ENCODE data around the gene ADORA2B.
A peak's percentile ranks its signal among the peaks of the same experiment; 100 is the strongest.

ADORA2B gene

DNA sequence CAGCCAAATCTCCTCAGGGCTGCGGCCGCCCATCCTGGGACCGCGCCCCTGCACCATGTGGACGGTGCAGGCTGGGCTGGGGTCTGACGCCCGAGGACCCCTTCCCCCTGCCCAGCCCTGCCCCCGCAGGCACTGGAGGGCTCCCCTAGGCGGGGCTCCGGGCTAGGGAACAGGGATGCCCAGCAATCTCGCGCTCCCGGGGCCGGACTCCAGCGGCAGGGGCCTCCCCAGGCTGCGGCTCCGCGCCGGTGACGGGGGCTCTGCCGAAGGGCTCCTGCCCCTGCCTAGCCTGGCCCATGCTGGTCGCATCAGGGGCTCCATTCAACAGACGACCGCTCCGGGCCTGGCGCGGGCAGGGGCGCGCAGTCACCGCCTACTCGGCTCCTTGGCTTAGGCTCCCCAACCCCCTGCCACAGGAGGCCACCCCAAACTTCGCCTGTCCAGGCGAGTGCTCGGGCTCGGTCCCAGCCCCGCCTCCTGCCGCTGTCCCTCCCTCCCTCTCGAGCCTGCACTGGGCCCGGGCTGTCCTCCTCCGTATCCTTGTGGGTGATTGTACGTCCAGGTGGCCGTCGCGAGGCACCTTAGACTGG is 27.4 kb upstream of the ADORA2B start:
- peak overlapping the region; percentile 9 for H3K9ac ChIP-seq (ENCODE audit: low read depth, low read length, poor library complexity)
- H3K79me1 ChIP-seq (ENCODE audit: low read depth, low read length), result no peaks in the 10 kb centered on the region
- peaks cover 0 to 2% (median 0%) of the 10 kb centered on the region in 3 experiments for H3K27me3 ChIP-seq (ENCODE audit: control insufficient read depth in 3 of 3, insufficient read depth in 3 of 3, low read depth in 1 of 3, low read length in 3 of 3)
- no CpG with 5 or more reads among the region's 44 CpGs for WGBS, 2 donors (ENCODE audit: extremely low coverage in 2 of 2, insufficient read length in 2 of 2, insufficient replicate concordance in 1 of 2)
- H3K4me1 ChIP-seq (ENCODE audit: control insufficient read depth in 2 of 2, insufficient read depth in 1 of 2, low read depth in 1 of 2, low read length in 2 of 2), result peaks cover 0 to 2% of the 10 kb centered on the region in 2 donors
- no peak for DNase-seq (ENCODE audit: low spot score)
- H2BK120ac ChIP-seq (ENCODE audit: low read depth, low read length), result no peak overlapping the region
- H2AK5ac ChIP-seq (ENCODE audit: low read depth, low read length), result peak overlapping the region; percentile 23
- no peak overlapping the region for H4K8ac ChIP-seq (ENCODE audit: low read depth, low read length)
- peak overlapping the region in 1 of 2 donors; percentile 65 for H3K4me3 ChIP-seq (ENCODE audit: low read length in 2 of 2)
- peak overlapping the region; percentile 46 for H3K4me2 ChIP-seq (ENCODE audit: insufficient read depth, low read length, poor library complexity, severe bottlenecking)
- H4K91ac ChIP-seq (ENCODE audit: low read depth, low read length, poor library complexity), result no peak overlapping the region
- H3K4ac ChIP-seq (ENCODE audit: low read length), result no peak overlapping the region
- no peak overlapping the region for H3K27ac ChIP-seq (replicated peaks; ENCODE audit: low read length)
- H2AFZ ChIP-seq (ENCODE audit: low read length), result no peak overlapping the region
- peaks cover 0 to 2% of the 10 kb centered on the region in 2 donors for H3K9me3 ChIP-seq (replicated peaks in 1 of 2; ENCODE audit: control insufficient read depth in 2 of 2, insufficient read depth in 1 of 2, low read depth in 1 of 2, low read length in 2 of 2)
- H3K18ac ChIP-seq (ENCODE audit: low read length), result peak overlapping the region; percentile 55
- no peak overlapping the region for H2BK5ac ChIP-seq (ENCODE audit: low read length)
- H3K14ac ChIP-seq (ENCODE audit: low read length), result no peak overlapping the region
- no peaks in the 10 kb centered on the region for H3K36me3 ChIP-seq (replicated peaks in 1 of 2; ENCODE audit: control insufficient read depth in 2 of 2, insufficient read depth in 2 of 2, low read length in 2 of 2)
- peak overlapping the region; percentile 54 for H2BK15ac ChIP-seq (ENCODE audit: low read length)
- peak overlapping the region; percentile 35 for H2BK12ac ChIP-seq (ENCODE audit: low read length)
- H3K23ac ChIP-seq (ENCODE audit: low read depth, low read length, poor library complexity), result no peak overlapping the region

DNA sequence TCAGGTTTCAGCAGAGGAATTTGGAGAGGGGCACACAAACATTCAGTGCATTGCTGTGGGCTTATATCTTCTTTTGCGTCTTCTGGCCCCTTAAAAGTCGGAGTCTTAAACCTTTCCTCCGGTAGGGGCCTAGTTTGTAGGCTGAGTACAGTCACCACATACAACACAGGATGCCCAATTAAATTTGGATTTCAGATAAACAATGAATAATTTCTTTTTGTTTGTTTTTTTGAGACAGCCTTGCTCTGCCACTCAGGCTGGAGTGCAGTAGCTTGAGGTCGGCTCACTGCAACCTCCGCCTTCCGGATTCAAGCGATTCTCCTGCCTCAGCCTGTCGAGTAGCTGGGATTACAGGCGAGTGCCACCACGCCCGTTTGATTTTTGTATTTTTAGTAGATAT is 26.7 kb upstream of the ADORA2B start:
- no peak overlapping the region for H2AK5ac ChIP-seq (ENCODE audit: low read depth, low read length)
- no CpG with 5 or more reads among the region's 11 CpGs for WGBS, 2 donors (ENCODE audit: extremely low coverage in 2 of 2, insufficient read length in 2 of 2, insufficient replicate concordance in 1 of 2)
- no peak overlapping the region for H2BK12ac ChIP-seq (ENCODE audit: low read length)
- no peaks in the 10 kb centered on the region for H3K36me3 ChIP-seq (replicated peaks in 1 of 2; ENCODE audit: control insufficient read depth in 2 of 2, insufficient read depth in 2 of 2, low read length in 2 of 2)
- no peak overlapping the region for H3K4me3 ChIP-seq (ENCODE audit: low read length in 2 of 2)
- H3K4me2 ChIP-seq (ENCODE audit: insufficient read depth, low read length, poor library complexity, severe bottlenecking), result no peak overlapping the region
- peaks cover 0 to 2% of the 10 kb centered on the region in 2 donors for H3K4me1 ChIP-seq (ENCODE audit: control insufficient read depth in 2 of 2, insufficient read depth in 1 of 2, low read depth in 1 of 2, low read length in 2 of 2)
- DNase-seq (ENCODE audit: low spot score), result no peak
- peaks cover 0 to 2% of the 10 kb centered on the region in 2 donors for H3K9me3 ChIP-seq (replicated peaks in 1 of 2; ENCODE audit: control insufficient read depth in 2 of 2, insufficient read depth in 1 of 2, low read depth in 1 of 2, low read length in 2 of 2)
- no peak overlapping the region for H3K14ac ChIP-seq (ENCODE audit: low read length)
- no peak overlapping the region for H3K4ac ChIP-seq (ENCODE audit: low read length)
- H3K23ac ChIP-seq (ENCODE audit: low read depth, low read length, poor library complexity), result no peak overlapping the region
- H3K27me3 ChIP-seq (ENCODE audit: control insufficient read depth in 3 of 3, insufficient read depth in 3 of 3, low read depth in 1 of 3, low read length in 3 of 3), result peaks cover 0 to 2% (median 0%) of the 10 kb centered on the region in 3 experiments
- no peaks in the 10 kb centered on the region for H3K79me1 ChIP-seq (ENCODE audit: low read depth, low read length)
- H3K18ac ChIP-seq (ENCODE audit: low read length), result no peak overlapping the region
- no peak overlapping the region for H2BK5ac ChIP-seq (ENCODE audit: low read length)
- no peak overlapping the region for H4K8ac ChIP-seq (ENCODE audit: low read depth, low read length)
- H2BK15ac ChIP-seq (ENCODE audit: low read length), result no peak overlapping the region
- H2BK120ac ChIP-seq (ENCODE audit: low read depth, low read length), result no peak overlapping the region
- H3K9ac ChIP-seq (ENCODE audit: low read depth, low read length, poor library complexity), result no peak overlapping the region
- no peak overlapping the region for H4K91ac ChIP-seq (ENCODE audit: low read depth, low read length, poor library complexity)
- no peak overlapping the region for H2AFZ ChIP-seq (ENCODE audit: low read length)
- H3K27ac ChIP-seq (replicated peaks; ENCODE audit: low read length), result no peak overlapping the region

DNA sequence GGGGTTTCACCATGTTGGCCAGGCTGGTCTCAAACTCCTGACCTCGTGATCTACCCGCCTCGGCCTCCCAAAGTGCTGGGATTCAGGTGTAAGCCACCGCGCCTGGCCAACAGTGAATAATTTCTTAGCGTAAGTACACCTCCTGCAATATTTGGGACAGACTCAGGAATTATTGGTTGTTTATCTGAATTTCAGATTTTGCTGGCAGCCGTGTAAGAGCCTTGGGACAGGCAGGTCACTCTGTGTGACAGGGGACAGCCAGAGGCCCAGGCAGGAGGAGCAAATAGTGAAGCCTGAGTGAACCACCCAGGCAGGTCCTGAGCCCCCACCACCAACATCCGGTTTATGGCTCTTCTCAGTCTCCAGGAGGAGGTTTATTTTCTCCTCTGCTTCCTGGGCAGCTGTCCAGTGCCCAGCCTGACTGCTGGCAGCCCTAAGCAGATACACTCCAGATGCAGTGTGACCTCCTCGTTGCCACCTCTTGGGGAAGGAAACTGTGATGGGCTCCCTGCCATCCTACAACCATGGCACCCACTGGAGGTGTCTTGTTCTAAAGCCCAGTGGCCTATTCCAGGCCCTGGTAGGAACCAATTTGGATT is 26.2 kb upstream of the ADORA2B start:
- Histone ChIP-seq H3K23ac (ENCODE audit: low read depth, low read length, poor library complexity) (no peak overlapping the region), H3K9me3 (replicated peaks in 1 of 2; ENCODE audit: control insufficient read depth in 2 of 2, insufficient read depth in 1 of 2, low read depth in 1 of 2, low read length in 2 of 2) (peaks cover 0 to 2% of the 10 kb centered on the region in 2 donors), H3K14ac (ENCODE audit: low read length) (peak overlapping the region; percentile 3), H2AK5ac (ENCODE audit: low read depth, low read length) (no peak overlapping the region), H2BK5ac (ENCODE audit: low read length) (no peak overlapping the region), H3K27ac (replicated peaks; ENCODE audit: low read length) (no peak overlapping the region), H2BK15ac (ENCODE audit: low read length) (no peak overlapping the region), H4K8ac (ENCODE audit: low read depth, low read length) (no peak overlapping the region), H2AFZ (ENCODE audit: low read length) (no peak overlapping the region), H3K18ac (ENCODE audit: low read length) (no peak overlapping the region), H3K79me1 (ENCODE audit: low read depth, low read length) (no peaks in the 10 kb centered on the region), H3K4me3 (ENCODE audit: low read length in 2 of 2) (no peak overlapping the region), H2BK12ac (ENCODE audit: low read length) (no peak overlapping the region), H4K91ac (ENCODE audit: low read depth, low read length, poor library complexity) (no peak overlapping the region), H3K36me3 (replicated peaks in 1 of 2; ENCODE audit: control insufficient read depth in 2 of 2, insufficient read depth in 2 of 2, low read length in 2 of 2) (no peaks in the 10 kb centered on the region), H3K4me2 (ENCODE audit: insufficient read depth, low read length, poor library complexity, severe bottlenecking) (no peak overlapping the region), H3K4ac (ENCODE audit: low read length) (no peak overlapping the region), H3K4me1 (ENCODE audit: control insufficient read depth in 2 of 2, insufficient read depth in 1 of 2, low read depth in 1 of 2, low read length in 2 of 2) (peaks cover 0 to 2% of the 10 kb centered on the region in 2 donors), H3K27me3 (ENCODE audit: control insufficient read depth in 3 of 3, insufficient read depth in 3 of 3, low read depth in 1 of 3, low read length in 3 of 3) (peaks cover 0 to 2% (median 0%) of the 10 kb centered on the region in 3 experiments), H3K9ac (ENCODE audit: low read depth, low read length, poor library complexity) (no peak overlapping the region), H2BK120ac (ENCODE audit: low read depth, low read length) (no peak overlapping the region)
- no peak for DNase-seq (ENCODE audit: low spot score)
- WGBS, 2 donors (ENCODE audit: extremely low coverage in 2 of 2, insufficient read length in 2 of 2, insufficient replicate concordance in 1 of 2), result no CpG with 5 or more reads among the region's 9 CpGs

DNA sequence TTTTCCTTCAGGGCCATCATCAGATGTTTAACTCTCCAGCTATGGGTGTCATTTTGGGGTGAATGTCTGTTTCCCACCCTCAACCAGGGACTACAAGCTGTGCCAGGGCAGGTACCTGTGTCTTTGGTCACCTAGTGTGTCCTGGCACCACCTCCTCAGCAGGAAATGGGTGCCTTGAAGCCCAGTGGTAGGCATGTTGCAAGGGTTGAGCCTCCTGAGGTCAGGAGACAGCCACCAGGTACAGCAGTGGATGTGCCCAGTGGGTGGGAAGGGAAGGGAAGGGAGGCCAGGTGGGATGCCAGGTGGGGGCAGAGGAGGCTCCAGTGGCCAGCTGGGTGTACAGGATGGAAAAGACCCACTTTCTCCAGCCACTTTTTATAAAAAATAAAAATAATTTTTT is 25.5 kb upstream of the ADORA2B start:
- Histone ChIP-seq H3K9me3 (replicated peaks in 1 of 2; ENCODE audit: control insufficient read depth in 2 of 2, insufficient read depth in 1 of 2, low read depth in 1 of 2, low read length in 2 of 2) (peaks cover 0 to 2% of the 10 kb centered on the region in 2 donors), H3K27me3 (ENCODE audit: control insufficient read depth in 3 of 3, insufficient read depth in 3 of 3, low read depth in 1 of 3, low read length in 3 of 3) (peaks cover 0 to 2% (median 0%) of the 10 kb centered on the region in 3 experiments), H4K91ac (ENCODE audit: low read depth, low read length, poor library complexity) (no peak overlapping the region), H3K36me3 (replicated peaks in 1 of 2; ENCODE audit: control insufficient read depth in 2 of 2, insufficient read depth in 2 of 2, low read length in 2 of 2) (no peaks in the 10 kb centered on the region), H2BK15ac (ENCODE audit: low read length) (no peak overlapping the region), H2BK5ac (ENCODE audit: low read length) (no peak overlapping the region), H3K4ac (ENCODE audit: low read length) (no peak overlapping the region), H3K18ac (ENCODE audit: low read length) (no peak overlapping the region), H3K4me2 (ENCODE audit: insufficient read depth, low read length, poor library complexity, severe bottlenecking) (no peak overlapping the region), H3K4me3 (ENCODE audit: low read length in 2 of 2) (no peak overlapping the region), H3K14ac (ENCODE audit: low read length) (no peak overlapping the region), H3K79me1 (ENCODE audit: low read depth, low read length) (no peaks in the 10 kb centered on the region), H2BK12ac (ENCODE audit: low read length) (no peak overlapping the region), H3K23ac (ENCODE audit: low read depth, low read length, poor library complexity) (no peak overlapping the region), H2AK5ac (ENCODE audit: low read depth, low read length) (no peak overlapping the region), H3K9ac (ENCODE audit: low read depth, low read length, poor library complexity) (no peak overlapping the region), H3K4me1 (ENCODE audit: control insufficient read depth in 2 of 2, insufficient read depth in 1 of 2, low read depth in 1 of 2, low read length in 2 of 2) (peaks cover 0 to 2% of the 10 kb centered on the region in 2 donors), H3K27ac (replicated peaks; ENCODE audit: low read length) (no peak overlapping the region), H4K8ac (ENCODE audit: low read depth, low read length) (no peak overlapping the region), H2BK120ac (ENCODE audit: low read depth, low read length) (no peak overlapping the region), H2AFZ (ENCODE audit: low read length) (no peak overlapping the region)
- no peak for DNase-seq (ENCODE audit: low spot score)
